Astrocyte (in vitro differentiated cells and primary cell): ENCODE results near the gene VARS2.
"Not testable (repeated sequence)": the region's sequence is repeated elsewhere in the genome, so short reads cannot be mapped to it uniquely, and the experiment has no call there.

Experiments
- CTCF ChIP-seq: IDR thresholded peaks from 2 replicates; pipeline ENCODE4 v1.5.1; 2011; ENCODE audit warnings: low read depth, mild to moderate bottlenecking, inconsistent platforms, low read length, moderate library complexity; ENCODE audit not compliant: insufficient read depth
- EZH2 ChIP-seq: IDR thresholded peaks from 2 replicates; pipeline ENCODE4 v1.6.1; 2012; ENCODE audit warnings: mild to moderate bottlenecking, low read length, inconsistent platforms; ENCODE audit not compliant: insufficient read depth

GRCh38 chr6:30873795-30874194, 40.2 kb upstream of the VARS2 start:
- TF ChIP-seq CTCF, EZH2: not testable (repeated sequence)
